IMR-90 (cell line): ENCODE measurements around the gene C2orf49. TPM values are rescaled to one million over a fixed set of nuclear protein-coding genes. Genes with fewer than 3 reads are reported as not detected.

Experiments
- ATAC-seq: fragments of 200-7000 bp; cut with Tn5 transposase; 2 replicates; pipeline ENCODE4 v1.9.1; 2020; ENCODE audit warnings: low read depth, mild to moderate bottlenecking, moderate library complexity
- BruUV-seq: library from RNA; stranded (reverse); fragments of 400-500 nt; replicated peaks from 2 replicates; lab custom pipeline; 2021; lab: Mats Ljungman, UMichigan
- CTCF ChIA-PET: fragments of 300-600 bp; formaldehyde crosslinking; extraction: SDS; loops from one replicate; lab custom pipeline; 2021; ENCODE audit warnings: antibody characterized with exemption; lab: Yijun Ruan, JAX
- POLR2A ChIA-PET: fragments of 300-600 bp; sonication (Branson Sonifier 250); formaldehyde crosslinking; loops from one replicate; lab custom pipeline; 2022; ENCODE audit warnings: antibody characterized with exemption; ENCODE audit not compliant: unreplicated experiment; lab: Charles Lee
- DNase-seq: peaks from one replicate; pipeline ENCODE4 v3.0.0; 2013
- H2AFZ ChIP-seq: replicated peaks from 2 replicates; pipeline ENCODE3; 2013; ENCODE audit warnings: low read length, mild to moderate bottlenecking; ENCODE audit not compliant: poor library complexity
- H2AK5ac ChIP-seq: 2 replicates; pipeline ENCODE4 v1.6.1; 2013; ENCODE audit warnings: low read depth, low read length, inconsistent platforms
- H2AK9ac ChIP-seq: replicated peaks from 2 replicates; pipeline ENCODE3; 2013; ENCODE audit warnings: mild to moderate bottlenecking, low read depth, low read length, moderate library complexity; ENCODE audit not compliant: poor library complexity
- H2BK120ac ChIP-seq: 2 replicates; pipeline ENCODE4 v1.6.1; 2013; ENCODE audit warnings: low read depth, low read length, inconsistent platforms
- H2BK15ac ChIP-seq: 3 replicates; pipeline ENCODE4 v1.6.1; 2013; ENCODE audit warnings: low read depth, low read length, inconsistent platforms
- H2BK20ac ChIP-seq: 2 replicates; pipeline ENCODE4 v1.6.1; 2013; ENCODE audit warnings: low read depth, mild to moderate bottlenecking, inconsistent platforms, low read length, moderate library complexity
- H2BK5ac ChIP-seq: 2 replicates; pipeline ENCODE4 v1.6.1; 2013; ENCODE audit warnings: mild to moderate bottlenecking, low read depth, low read length, inconsistent platforms; ENCODE audit not compliant: poor library complexity, severe bottlenecking
- H3K14ac ChIP-seq: replicated peaks from 2 replicates; pipeline ENCODE4 v1.6.1; 2013; ENCODE audit warnings: low read depth, low read length, inconsistent platforms
- H3K18ac ChIP-seq: 2 replicates; pipeline ENCODE4 v1.6.1; 2013; ENCODE audit warnings: low read depth, low read length, control low read depth
- H3K23ac ChIP-seq: 2 replicates; pipeline ENCODE4 v1.6.1; 2013; ENCODE audit warnings: low read depth, low read length, inconsistent platforms
- H3K27ac ChIP-seq: 2 replicates; pipeline ENCODE4 v1.5.1; 2013; ENCODE audit warnings: mild to moderate bottlenecking, control low read depth, low read length; ENCODE audit not compliant: insufficient read depth
- H3K27me3 ChIP-seq: 2 replicates; pipeline ENCODE4 v1.6.1; 2013; ENCODE audit warnings: low read length; ENCODE audit not compliant: control insufficient read depth, insufficient read depth
- H3K36me3 ChIP-seq: 2 replicates; pipeline ENCODE4 v1.6.1; 2013; ENCODE audit warnings: low read length, mixed read lengths; ENCODE audit not compliant: control insufficient read depth, insufficient read depth
- H3K4ac ChIP-seq: 2 replicates; pipeline ENCODE4 v1.6.1; 2013; ENCODE audit warnings: low read depth, low read length, inconsistent platforms
- H3K4me1 ChIP-seq: 2 replicates; pipeline ENCODE4 v1.6.1; 2013; ENCODE audit warnings: low read length, mixed read lengths; ENCODE audit not compliant: control insufficient read depth, insufficient read depth
- H3K4me2 ChIP-seq: 2 replicates; pipeline ENCODE4 v1.6.1; 2013; ENCODE audit warnings: low read depth, mild to moderate bottlenecking, control low read depth, low read length, moderate library complexity
- H3K4me3 ChIP-seq: 2 replicates; pipeline ENCODE4 v1.5.1; 2013; ENCODE audit warnings: low read depth, mild to moderate bottlenecking, control low read depth, low read length, moderate library complexity; ENCODE audit not compliant: insufficient read depth
- H3K56ac ChIP-seq: 2 replicates; pipeline ENCODE4 v1.6.1; 2013; ENCODE audit warnings: low read length, inconsistent platforms; ENCODE audit not compliant: insufficient read depth; ENCODE audit errors: extremely low read depth
- H3K79me1 ChIP-seq, 2 experiments: 2 replicates each; pipeline ENCODE4 v1.6.1; 2013; ENCODE audit warnings: low read length in 2 of 2, inconsistent platforms in 1 of 2, low read depth in 1 of 2
- H3K9ac ChIP-seq: 2 replicates; pipeline ENCODE4 v1.6.1; 2013; ENCODE audit warnings: low read depth, low read length, control low read depth
- H3K9me1 ChIP-seq: 2 replicates; pipeline ENCODE4 v1.6.1; 2013; ENCODE audit warnings: low read length, inconsistent platforms; ENCODE audit not compliant: insufficient read depth
- H3K9me3 ChIP-seq: 2 replicates; pipeline ENCODE4 v1.6.1; 2013; ENCODE audit warnings: low read length; ENCODE audit not compliant: control insufficient read depth, insufficient read depth
- H4K20me1 ChIP-seq: 2 replicates; pipeline ENCODE4 v1.6.1; 2013; ENCODE audit warnings: low read length, inconsistent platforms; ENCODE audit not compliant: insufficient read depth
- H4K5ac ChIP-seq: 2 replicates; pipeline ENCODE4 v1.6.1; 2013; ENCODE audit warnings: mild to moderate bottlenecking, low read depth, low read length, control low read depth
- H4K8ac ChIP-seq, 2 experiments: 2 replicates each; pipeline ENCODE4 v1.6.1; 2013; ENCODE audit warnings: low read depth in 2 of 2, low read length in 2 of 2, control low read depth in 1 of 2, inconsistent platforms in 1 of 2
- H4K91ac ChIP-seq: 2 replicates; pipeline ENCODE4 v1.6.1; 2013; ENCODE audit warnings: low read depth, low read length, inconsistent platforms; ENCODE audit not compliant: insufficient read depth
- CEBPB ChIP-seq: IDR thresholded peaks from 2 replicates; pipeline ENCODE4 v1.6.1; 2012; ENCODE audit warnings: low read depth, low read length, improper control_type of control experiment
- POLR2A ChIP-seq: IDR thresholded peaks from 2 replicates; pipeline ENCODE4 v1.6.1; 2012; ENCODE audit warnings: mild to moderate bottlenecking, low read depth, low read length
- WGBS, 2 experiments: methylation state at CpG; one replicate each; pipeline versions ENCODE4 v1.1.5 to v1.1.7; 2013; ENCODE audit warnings: missing lambda C conversion rate in 2 of 2; ENCODE audit not compliant: insufficient read length in 1 of 2; ENCODE audit errors: extremely low coverage in 2 of 2; 5-methylcytosine and 5-hydroxymethylcytosine counted together
- dilution Hi-C: fragments of 300-500 bp; cut with HindIII; formaldehyde crosslinking; loops from one replicate; pipeline ENCODE4 v1.14.3; 2018; ENCODE audit warnings: low sequenced_read_pairs; ENCODE audit not compliant: unreplicated experiment
- in situ Hi-C: fragments of 300-500 bp; cut with MboI; formaldehyde crosslinking; loops from 3 replicates; pipeline ENCODE4 v1.14.3; 2019; ENCODE audit warnings: low sequenced_read_pairs, inconsistent platforms, mixed read lengths
- intact Hi-C: fragments of 100-400 bp; cut with micrococcal nuclease; formaldehyde crosslinking; loops from 2 replicates; pipeline ENCODE4 v1.10.0; 2022
- polyA plus RNA-seq, 3 experiments: library from polyadenylated mRNA; depleted of rRNA; stranded (reverse); fragments of >200 nt; gene quantifications; 2 replicates each; pipeline ENCODE4 v1.2.3, GENCODE V29; 2012; ENCODE audit warnings: low replicate concordance in 1 of 3
- total RNA-seq: library from RNA; depleted of rRNA; stranded (reverse); fragments of >200 nt; gene quantifications from 2 replicates; pipeline ENCODE4 v1.2.3, GENCODE V29; 2012

C2orf49 gene
- total and polyA plus RNA-seq, 2 of the 4 experiments (the other 2 are of a cell fraction): 3.8 to 8.5 TPM

GRCh38 chr2:105397025-105397722 is 59.8 kb downstream of the C2orf49 start:
- Histone ChIP-seq H2BK15ac (peak overlapping the region; percentile 86), H4K8ac (peak overlapping the region; percentile 96 to 99), H3K4me1 (peaks cover 27% of the 10 kb centered on the region), H3K14ac (peak overlapping the region; percentile 84), H4K20me1 (peaks cover 45% of the 10 kb centered on the region), H3K36me3 (peaks cover 41% of the 10 kb centered on the region), H2BK20ac (peak overlapping the region; percentile 80), H2BK5ac (peak overlapping the region; percentile 99), H2BK120ac (peak overlapping the region; percentile 63), H3K56ac (peak overlapping the region; percentile 95), H4K91ac (peak overlapping the region; percentile 86), H3K4ac (peak overlapping the region; percentile 93), H2AK5ac (peak overlapping the region; percentile 99), H2AFZ (no peak overlapping the region), H3K9me3 (no peaks in the 10 kb centered on the region), H3K9me1 (peaks cover 25% of the 10 kb centered on the region), H2AK9ac (no peak overlapping the region), H3K27me3 (no peaks in the 10 kb centered on the region), H3K4me3 (peak overlapping the region; percentile 99), H3K18ac (peak overlapping the region; percentile 100), H3K23ac (peak overlapping the region; percentile 89), H3K79me1 (peaks cover 12 to 49% of the 10 kb centered on the region in 2 experiments), H4K5ac (peak overlapping the region; percentile 99), H3K27ac (peak overlapping the region; percentile 100), H3K4me2 (peak overlapping the region; percentile 98), H3K9ac (peak overlapping the region; percentile 100)
- intact Hi-C loops: loop anchor here (2.0 kb wide), 2 partner anchors 48 to 124 kb away; no protein-coding TSS in a partner anchor
- DNase-seq (no peak), ATAC-seq (0 out of 2 replicates have a peak, but pooled peaks have one; percentile 1)
- dilution Hi-C loops: no loop called here
- ChIA-PET POLR2A (interaction anchor here (0.6 kb wide), 1 partner anchor 124 kb away, joined by 4 read pairs; no protein-coding TSS in a partner anchor), CTCF (interaction anchor here (1.2 to 1.5 kb wide), 2 partner anchors 13 to 122 kb away, joined by 3 read pairs; no protein-coding TSS in a partner anchor)
- in situ Hi-C loops: no loop called here
- whole genome bisulfite sequencing, 2 experiments: 100% methylated on average over 1 of the region's 13 CpGs; no CpG with 5 or more reads in 1 of the 2 experiments
- TSS peak; percentile 85 for BruUV-seq
- TF ChIP-seq CEBPB (no peak), POLR2A (peak; percentile 91)
